ENCODE measurements around the gene VAPB.

Gene VAPB

GRCh38 chr20:58500256-58500655, 111.2 kb downstream of the VAPB start:
- no peaks in the 10 kb centered on the region for H3K4me1 ChIP-seq (ENCODE audit: control insufficient read depth, insufficient read depth, low read length)
- CTCF ChIA-PET = interaction anchor here (0.5 kb wide), 1 partner anchor 360 kb away, joined by 3 read pairs; no protein-coding TSS in a partner anchor
- no peak for TF ChIP-seq ZNF335 (tag by site-specific recombination; conservative IDR thresholded peaks at IDR 0.05)
- TF ChIP-seq CTCF (tag by site-specific recombination; IDR thresholded peaks at IDR 0.05) = no peak
- no peak for TF ChIP-seq ZNF585B (tag by site-specific recombination; IDR thresholded peaks at IDR 0.05)
- no peak for TF ChIP-seq ZNF555 (tag by site-specific recombination; conservative IDR thresholded peaks at IDR 0.05)
- TF ChIP-seq ZNF112 (tag by site-specific recombination; IDR thresholded peaks at IDR 0.05) = no peak
- TF ChIP-seq PRDM2 (tag by site-specific recombination; IDR thresholded peaks at IDR 0.05; ENCODE audit: borderline replicate concordance) = no peak
- TF ChIP-seq PRDM10 (tag by site-specific recombination; IDR thresholded peaks at IDR 0.05) = no peak
- no peak for TF ChIP-seq SALL2 (tag by site-specific recombination; IDR thresholded peaks at IDR 0.05; ENCODE audit: borderline replicate concordance)
- TF ChIP-seq ZNF544 (tag by site-specific recombination; IDR thresholded peaks at IDR 0.05) = no peak
- no peak for TF ChIP-seq PRDM1 (tag by site-specific recombination; IDR thresholded peaks at IDR 0.05)
- no peak overlapping the region for H3K4me3 ChIP-seq (ENCODE audit: low read depth, low read length)
- POLR2A ChIA-PET = no interaction called here
- no peaks in the 10 kb centered on the region for H3K9me3 ChIP-seq (ENCODE audit: control insufficient read depth, insufficient read depth, low read depth, low read length)
- H3K36me3 ChIP-seq (ENCODE audit: control insufficient read depth in 2 of 2, insufficient read depth in 1 of 2, low read length in 2 of 2) = no peaks in the 10 kb centered on the region
- H3K27ac ChIP-seq (ENCODE audit: extremely low read depth, low read depth, low read length) = no peak overlapping the region

Data from HEK293 (cell line).